HepG2 (cell line): ENCODE measurements around the gene GATB. TPM values are rescaled to one million over a fixed set of nuclear protein-coding genes. Genes with fewer than 3 reads are reported as not detected.

Experiments used
- ATAC-seq: fragments of 200-7000 bp; cut with Tn5 transposase; 3 replicates; pipeline ENCODE4 v1.9.1; 2020; ENCODE audit warnings: mild to moderate bottlenecking, moderate library complexity
- BruUV-seq: library from RNA; stranded (reverse); fragments of 400-500 nt; replicated peaks from 2 replicates; lab custom pipeline; 2021; lab: Mats Ljungman, UMichigan
- CTCF ChIA-PET: fragments of 300-600 bp; formaldehyde crosslinking; extraction: SDS; loops from one replicate; lab custom pipeline; 2021; ENCODE audit warnings: low total read pairs, inconsistent platforms, low intra/inter-chr PET ratio; lab: Yijun Ruan, JAX
- POLR2A ChIA-PET: fragments of 350-600 bp; sonication (Branson Sonifier 250); formaldehyde crosslinking; loops from one replicate; lab custom pipeline; 2020; ENCODE audit warnings: antibody characterized with exemption, inconsistent platforms; lab: Yijun Ruan, JAX
- DNase-seq: peaks from one replicate; pipeline ENCODE4 v3.0.0-alpha.2; 2015; ENCODE audit warnings: low spot score
- FAIRE-seq: peaks from 3 replicates; lab custom pipeline; 2011; peaks lifted over from hg19 to GRCh38; lab: Jason Lieb, UNC
- H2AFZ ChIP-seq: one replicate; pipeline ENCODE4 v1.6.1; 2011; ENCODE audit warnings: low read length, inconsistent platforms
- H3K27ac ChIP-seq: fragments of 300-600 bp; 3 replicates; pipeline ENCODE4 v1.8.0; 2011; ENCODE audit warnings: mixed run types, mild to moderate bottlenecking, mixed read lengths, low read length, inconsistent platforms; ENCODE audit not compliant: insufficient read depth; ENCODE audit errors: extremely low read length
- H3K27me3 ChIP-seq, 2 experiments: fragments of 200-600 bp in 1 of 2; 2 replicates in 1 of 2; 3 replicates in 1 of 2; pipeline versions ENCODE4 v1.6.0 to v1.8.0; 2011; ENCODE audit warnings: low read length in 2 of 2, mild to moderate bottlenecking in 2 of 2, moderate library complexity in 2 of 2, inconsistent platforms in 1 of 2; ENCODE audit not compliant: insufficient read depth in 2 of 2, control insufficient read depth in 1 of 2
- H3K36me3 ChIP-seq, 2 experiments: fragments of 200-600 bp in 1 of 2; replicated peaks in 1 of 2; 2 replicates in 1 of 2; 3 replicates in 1 of 2; pipeline versions ENCODE4 v1.5.1 to v1.8.0; 2011; ENCODE audit warnings: low read length in 2 of 2, inconsistent platforms in 1 of 2; ENCODE audit not compliant: insufficient read depth in 2 of 2, control insufficient read depth in 1 of 2
- H3K4me1 ChIP-seq: 2 replicates; pipeline ENCODE4 v1.5.1; 2012; ENCODE audit warnings: low read length, inconsistent platforms; ENCODE audit not compliant: insufficient read depth
- H3K4me2 ChIP-seq: 2 replicates; pipeline ENCODE4 v1.6.0; 2011; ENCODE audit warnings: low read depth, low read length, inconsistent platforms
- H3K4me3 ChIP-seq, 3 experiments: fragments of 200-600 bp in 1 of 3; sonication (generic), shearing (Covaris generic) in 1 of 3; replicated peaks in 1 of 3; 2 replicates each; pipeline ENCODE4 v1.5.1; 2011 to 2016; ENCODE audit warnings: low read length in 3 of 3, inconsistent platforms in 2 of 3, low read depth in 2 of 3, mild to moderate bottlenecking in 2 of 3, control low read depth in 1 of 3, mixed read lengths in 1 of 3; ENCODE audit not compliant: insufficient read depth in 1 of 3
- H3K79me2 ChIP-seq: one replicate; pipeline ENCODE4 v1.6.1; 2011; ENCODE audit warnings: low read length, inconsistent platforms; ENCODE audit not compliant: insufficient read depth
- H3K9ac ChIP-seq: 2 replicates; pipeline ENCODE4 v1.6.0; 2011; ENCODE audit warnings: mild to moderate bottlenecking, low read depth, low read length, inconsistent platforms; ENCODE audit not compliant: insufficient read depth
- H3K9me3 ChIP-seq: 2 replicates; pipeline ENCODE4 v1.5.1; 2012; ENCODE audit warnings: mild to moderate bottlenecking, low read length
- H4K20me1 ChIP-seq: 2 replicates; pipeline ENCODE4 v1.6.0; 2011; ENCODE audit warnings: inconsistent platforms, mild to moderate bottlenecking, low read length, moderate library complexity; ENCODE audit not compliant: insufficient read depth
- AGO1 ChIP-seq: fragments of 200-400 bp; formaldehyde crosslinking; IDR thresholded peaks from 2 replicates; pipeline ENCODE4 v1.6.1; 2017; ENCODE audit warnings: mild to moderate bottlenecking, low read depth, low read length, moderate library complexity; ENCODE audit not compliant: poor library complexity, severe bottlenecking
- CHD4 ChIP-seq: fragments of 200-600 bp; sonication (generic); IDR thresholded peaks from 2 replicates; pipeline ENCODE4 v1.7.0; 2017; ENCODE audit warnings: mild to moderate bottlenecking, low read length, borderline replicate concordance
- NCOA5 ChIP-seq: sonication (generic); formaldehyde crosslinking; IDR thresholded peaks from 2 replicates; pipeline ENCODE4 v1.4.0; 2020; ENCODE audit warnings: missing genetic modification reagents
- SNAPC4 ChIP-seq: sonication (generic); formaldehyde crosslinking; IDR thresholded peaks from 2 replicates; pipeline ENCODE4 v1.4.0; 2020; ENCODE audit warnings: mild to moderate bottlenecking, missing genetic modification reagents
- WGBS: methylation state at CpG from one replicate; pipeline ENCODE4 v1.1.6; 2017; ENCODE audit warnings: low lambda C conversion rate; 5-methylcytosine and 5-hydroxymethylcytosine counted together
- in situ Hi-C: cut with HindIII; loops from 2 replicates; pipeline ENCODE4 v1.10.0; 2017; ENCODE audit warnings: low pct_unique_long_range_greater_than_20kb; ENCODE audit not compliant: extremely low pct_ligation_motif_present
- intact Hi-C: fragments of 100-400 bp; cut with micrococcal nuclease; formaldehyde crosslinking; loops from one replicate; pipeline ENCODE4 v1.10.0; 2022; ENCODE audit not compliant: unreplicated experiment
- polyA plus RNA-seq, 8 experiments: library from polyadenylated mRNA; depleted of rRNA in 3 of 8; stranded (reverse) in 7 of 8; unstranded in 1 of 8; fragments of >200 nt; fragmentation: Illumina TruSeq in 4 of 8; extraction: Trizol in 4 of 8; gene quantifications; 2 replicates each; pipeline versions ENCODE4 v1.2.1 to v1.2.3, GENCODE V29; 2011 to 2016; ENCODE audit warnings: low read depth in 4 of 8, missing spikeins in 1 of 8, mixed read lengths in 1 of 8; ENCODE audit not compliant: insufficient read depth in 1 of 8
- total RNA-seq, 5 experiments: library from RNA; depleted of rRNA; stranded (reverse); fragments of >200 nt; fragmentation: Illumina TruSeq; extraction: Trizol; gene quantifications; 2 replicates each; pipeline ENCODE4 v1.2.3, GENCODE V29; 2016; ENCODE audit warnings: low read depth in 1 of 5
- TF ChIP-seq, protein P1 (sequence below): sonication (generic); formaldehyde crosslinking; IDR thresholded peaks from 2 replicates; pipeline ENCODE4 v1.5.0; 2020; ENCODE audit warnings: mild to moderate bottlenecking, missing genetic modification reagents

GATB gene
- total and polyA plus RNA-seq, 2 of the 13 experiments (the other 11 are each of a cell fraction or from before 2014, with no cell fraction given), result 32.3 to 32.4 TPM

- TF ChIP-seq, protein P1, sequence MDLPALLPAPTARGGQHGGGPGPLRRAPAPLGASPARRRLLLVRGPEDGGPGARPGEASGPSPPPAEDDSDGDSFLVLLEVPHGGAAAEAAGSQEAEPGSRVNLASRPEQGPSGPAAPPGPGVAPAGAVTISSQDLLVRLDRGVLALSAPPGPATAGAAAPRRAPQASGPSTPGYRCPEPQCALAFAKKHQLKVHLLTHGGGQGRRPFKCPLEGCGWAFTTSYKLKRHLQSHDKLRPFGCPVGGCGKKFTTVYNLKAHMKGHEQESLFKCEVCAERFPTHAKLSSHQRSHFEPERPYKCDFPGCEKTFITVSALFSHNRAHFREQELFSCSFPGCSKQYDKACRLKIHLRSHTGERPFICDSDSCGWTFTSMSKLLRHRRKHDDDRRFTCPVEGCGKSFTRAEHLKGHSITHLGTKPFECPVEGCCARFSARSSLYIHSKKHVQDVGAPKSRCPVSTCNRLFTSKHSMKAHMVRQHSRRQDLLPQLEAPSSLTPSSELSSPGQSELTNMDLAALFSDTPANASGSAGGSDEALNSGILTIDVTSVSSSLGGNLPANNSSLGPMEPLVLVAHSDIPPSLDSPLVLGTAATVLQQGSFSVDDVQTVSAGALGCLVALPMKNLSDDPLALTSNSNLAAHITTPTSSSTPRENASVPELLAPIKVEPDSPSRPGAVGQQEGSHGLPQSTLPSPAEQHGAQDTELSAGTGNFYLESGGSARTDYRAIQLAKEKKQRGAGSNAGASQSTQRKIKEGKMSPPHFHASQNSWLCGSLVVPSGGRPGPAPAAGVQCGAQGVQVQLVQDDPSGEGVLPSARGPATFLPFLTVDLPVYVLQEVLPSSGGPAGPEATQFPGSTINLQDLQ (CRISPR knock-in tag), result no peak
- TF ChIP-seq NCOA5, result no peak
These were observed 132.7 kb downstream of the GATB start (continued) for GRCh38 chr4:151628001-151628608.

DNA sequence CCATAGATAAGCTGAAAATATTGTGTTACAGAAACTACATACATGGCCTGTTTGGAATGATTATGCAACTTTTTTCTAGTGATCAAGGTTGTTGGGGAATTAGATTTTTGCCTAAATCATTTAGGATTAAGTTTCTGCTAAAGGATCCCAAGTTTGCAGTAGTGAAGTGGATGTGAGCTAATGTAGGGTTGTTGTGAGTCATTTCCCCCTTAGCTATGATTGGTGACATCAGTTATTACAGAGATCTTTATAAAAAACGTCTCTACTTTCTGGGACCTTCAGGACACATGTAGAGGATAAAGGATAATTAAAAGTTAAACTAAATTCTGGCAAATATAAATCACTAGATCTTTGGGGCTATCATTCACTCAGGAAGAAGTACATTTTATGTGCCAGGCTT lies 133.3 kb downstream of the GATB start:
- H3K4me3 ChIP-seq, result no peak overlapping the region
- H3K27ac ChIP-seq, result no peak overlapping the region
- no peaks in the 10 kb centered on the region for H3K27me3 ChIP-seq
- CTCF ChIA-PET, result no interaction called here
- BruUV-seq, result no TSS peak
- ATAC-seq, result no peak
- no peaks in the 10 kb centered on the region for H4K20me1 ChIP-seq
- POLR2A ChIA-PET, result no interaction called here
- no peaks in the 10 kb centered on the region for H3K79me2 ChIP-seq
- 30% methylated on average over 1 of the region's 1 CpG for WGBS
- no peak overlapping the region for H3K4me2 ChIP-seq
- no peak for TF ChIP-seq SNAPC4 (CRISPR knock-in tag)
- TF ChIP-seq CHD4, result no peak
- no peak for TF ChIP-seq AGO1
- TF ChIP-seq, all 625 proteins: peak for 0
- no peak for DNase-seq
- intact Hi-C loops (no loop called here), in situ Hi-C loops (no loop called here)
- Histone ChIP-seq H2AFZ (no peak overlapping the region), H3K4me1 (peaks cover 6% of the 10 kb centered on the region), H3K36me3 (no peaks in the 10 kb centered on the region), H3K9ac (no peak overlapping the region), H3K9me3 (no peaks in the 10 kb centered on the region)
- FAIRE-seq, result no peak
